Spleen (tissue), 7 donors: ENCODE results near the gene FUOM.

ENCODE experiments used
- POLR2A ChIP-seq, 3 donors: fragments of 450-650 bp; IDR thresholded peaks; one replicate each; pipeline ENCODE4 v1.5.1; 2017; ENCODE audit warnings: antibody characterized with exemption in 3 of 3, mild to moderate bottlenecking in 1 of 3
- TF ChIP-seq, protein P1 (sequence below), 11 experiments: fragments of 200-600 bp in 7 of 11; fragments of 450-650 bp in 4 of 11; sonication (generic) in 4 of 11; IDR thresholded peaks in 8 of 11; conservative IDR thresholded peaks in 3 of 11; 1 replicate in 7 of 11; 2 replicates in 4 of 11; pipeline versions ENCODE4 v1.4.0 to v1.8.0; 2016 to 2021; ENCODE audit warnings: antibody characterized with exemption in 11 of 11, inconsistent platforms in 4 of 11, mild to moderate bottlenecking in 1 of 11
- donor health status: DM: no; HTN: no; CAD: no; lungs with moderate emphysema.
- donor health status: DM: no; HTN: no; CAD: no.
- donor health status: DM: no; HTN: no; CAD: no.

DNA sequence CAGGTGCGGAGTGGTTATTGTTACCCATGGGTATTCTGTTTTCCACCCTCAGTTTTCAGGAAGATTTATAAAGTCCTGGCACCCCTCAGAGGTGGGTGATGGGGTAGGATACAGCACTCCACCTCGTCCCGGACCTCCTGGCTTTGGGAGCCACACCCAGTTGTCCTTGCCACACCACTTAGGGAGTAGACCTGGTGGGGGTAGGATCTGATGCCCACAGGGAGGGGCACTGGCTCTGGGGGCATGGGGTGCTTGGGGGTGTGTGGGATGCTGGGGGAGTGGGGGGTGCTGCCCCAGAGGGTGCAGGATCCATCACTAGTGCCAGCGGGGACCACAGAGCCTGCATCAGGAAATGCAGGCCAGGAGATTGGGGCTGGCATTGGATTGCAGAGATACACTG is 44.6 kb downstream of the FUOM start:
- TF ChIP-seq, protein P1, sequence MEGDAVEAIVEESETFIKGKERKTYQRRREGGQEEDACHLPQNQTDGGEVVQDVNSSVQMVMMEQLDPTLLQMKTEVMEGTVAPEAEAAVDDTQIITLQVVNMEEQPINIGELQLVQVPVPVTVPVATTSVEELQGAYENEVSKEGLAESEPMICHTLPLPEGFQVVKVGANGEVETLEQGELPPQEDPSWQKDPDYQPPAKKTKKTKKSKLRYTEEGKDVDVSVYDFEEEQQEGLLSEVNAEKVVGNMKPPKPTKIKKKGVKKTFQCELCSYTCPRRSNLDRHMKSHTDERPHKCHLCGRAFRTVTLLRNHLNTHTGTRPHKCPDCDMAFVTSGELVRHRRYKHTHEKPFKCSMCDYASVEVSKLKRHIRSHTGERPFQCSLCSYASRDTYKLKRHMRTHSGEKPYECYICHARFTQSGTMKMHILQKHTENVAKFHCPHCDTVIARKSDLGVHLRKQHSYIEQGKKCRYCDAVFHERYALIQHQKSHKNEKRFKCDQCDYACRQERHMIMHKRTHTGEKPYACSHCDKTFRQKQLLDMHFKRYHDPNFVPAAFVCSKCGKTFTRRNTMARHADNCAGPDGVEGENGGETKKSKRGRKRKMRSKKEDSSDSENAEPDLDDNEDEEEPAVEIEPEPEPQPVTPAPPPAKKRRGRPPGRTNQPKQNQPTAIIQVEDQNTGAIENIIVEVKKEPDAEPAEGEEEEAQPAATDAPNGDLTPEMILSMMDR (IDR thresholded peaks at IDR 0.05 in 8 of 11, conservative IDR thresholded peaks at IDR 0.05 in 3 of 11): no peak
- TF ChIP-seq POLR2A (IDR thresholded peaks at IDR 0.05): no peak
